AG08395 (cell line): Measurements from ENCODE around the gene WAPL.

Experiments
- DNase-seq: peaks from one replicate; pipeline ENCODE4 v3.0.0; 2012; ENCODE audit warnings: mixed read lengths, low spot score

Gene WAPL

DNA sequence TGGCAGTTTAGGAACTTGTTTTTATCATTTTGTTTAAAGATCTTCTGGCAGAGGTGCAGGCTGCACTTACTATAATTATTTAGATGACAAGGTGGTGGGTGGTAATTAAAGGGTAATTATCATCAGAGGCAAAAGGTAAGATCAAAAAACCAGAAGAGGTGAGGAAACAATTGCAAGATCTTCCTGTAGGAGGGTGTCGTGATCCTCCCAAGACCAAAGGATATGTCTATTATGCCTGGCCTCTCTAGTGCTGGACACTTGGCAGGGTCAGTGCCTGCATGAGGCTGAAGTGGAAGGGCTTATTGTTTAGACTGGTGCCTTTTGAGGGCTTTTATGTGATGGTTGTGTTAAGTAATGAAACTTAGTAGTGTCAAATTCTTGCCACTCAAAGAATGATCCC lies 1.8 kb upstream of the WAPL start:
- peak; percentile 46 for DNase-seq

DNA sequence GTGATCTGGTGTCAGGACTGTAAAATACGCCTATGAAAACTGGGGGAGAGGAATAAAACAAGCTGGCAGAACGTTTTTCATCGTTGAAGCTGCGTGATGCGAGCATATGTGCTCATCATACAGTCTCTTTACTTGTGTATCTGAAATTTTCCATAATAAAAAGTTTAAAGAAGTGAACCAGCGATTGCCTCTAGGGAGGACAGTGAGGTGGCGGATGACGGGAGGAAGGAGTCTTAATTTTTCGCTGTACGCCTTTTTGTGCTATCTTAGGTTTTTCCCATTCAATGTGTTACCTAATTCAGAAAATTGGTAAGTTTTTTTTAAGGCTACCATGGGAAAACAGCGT lies 891 bp upstream of the WAPL start:
- peak; percentile 6 for DNase-seq

DNA sequence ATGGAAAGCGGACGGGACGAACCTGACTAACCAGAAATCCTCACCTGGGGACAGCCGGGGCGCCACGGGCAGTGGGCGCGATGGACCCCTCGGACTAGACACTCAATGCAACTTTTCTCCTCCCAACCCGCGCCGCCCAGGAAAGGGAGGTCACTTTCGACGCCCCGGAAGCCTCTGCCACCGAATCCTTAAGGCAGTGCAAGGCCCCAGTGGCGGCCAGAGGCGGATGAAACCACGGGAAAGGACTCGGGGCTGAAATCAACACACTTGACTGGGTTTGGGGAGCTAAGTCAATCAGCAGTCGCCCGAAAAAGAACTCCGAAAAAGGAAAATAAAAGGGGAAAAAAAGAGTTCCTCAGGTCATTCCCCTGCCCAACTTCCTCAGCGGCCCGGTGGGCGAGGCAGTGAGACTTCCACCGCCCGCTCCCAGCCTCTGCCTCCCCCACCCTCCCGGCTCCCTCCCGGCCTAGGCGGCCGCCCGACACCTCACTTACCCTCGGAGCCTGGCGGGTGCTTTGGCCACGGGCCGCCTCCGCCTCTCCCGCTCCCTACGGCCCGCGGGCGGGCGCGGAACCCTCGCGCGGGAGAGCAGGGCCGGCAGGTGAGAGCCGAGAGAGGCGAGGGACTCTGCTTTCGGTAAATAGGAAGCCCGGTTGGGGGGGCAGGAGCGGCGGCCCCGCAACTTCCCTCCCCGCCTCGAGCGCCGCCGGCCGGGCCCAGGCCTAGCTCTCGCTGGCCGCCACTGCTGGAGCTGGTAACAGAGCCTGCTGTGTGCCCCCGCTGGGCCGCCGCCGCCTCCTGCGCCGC lies 518 bp downstream of the WAPL start:
- DNase-seq, result peak; percentile 76

- no peak for DNase-seq
These were observed 2.8 kb downstream of the WAPL start for GRCh38 chr10:86518781-86519180.

- no peak for DNase-seq
These were observed 9.5 kb downstream of the WAPL start for GRCh38 chr10:86512137-86512536.

- DNase-seq, result no peak
These were observed 10.3 kb downstream of the WAPL start for GRCh38 chr10:86511027-86511865.

DNA sequence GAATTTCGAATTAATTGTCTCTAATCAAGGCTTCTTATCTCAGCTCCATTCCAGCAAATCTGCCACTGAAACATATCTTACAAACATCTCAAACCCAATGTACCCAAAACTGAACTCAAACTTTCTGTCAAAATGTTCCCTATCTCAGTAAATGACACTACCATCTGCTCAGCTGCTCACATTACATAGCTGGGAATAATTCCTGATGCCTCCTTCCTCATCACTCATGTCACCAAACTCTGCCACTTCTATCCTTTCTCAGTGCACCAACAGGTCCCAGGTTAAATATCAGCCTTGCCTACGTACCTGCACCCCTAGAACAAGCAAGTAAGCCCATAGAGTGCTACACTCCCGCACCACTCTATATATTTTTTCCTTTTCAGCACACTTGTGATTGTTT lies 12.4 kb downstream of the WAPL start:
- DNase-seq, result no peak

GRCh38 chr10:86508217-86508616 lies 13.4 kb downstream of the WAPL start:
- DNase-seq, result no peak

DNA sequence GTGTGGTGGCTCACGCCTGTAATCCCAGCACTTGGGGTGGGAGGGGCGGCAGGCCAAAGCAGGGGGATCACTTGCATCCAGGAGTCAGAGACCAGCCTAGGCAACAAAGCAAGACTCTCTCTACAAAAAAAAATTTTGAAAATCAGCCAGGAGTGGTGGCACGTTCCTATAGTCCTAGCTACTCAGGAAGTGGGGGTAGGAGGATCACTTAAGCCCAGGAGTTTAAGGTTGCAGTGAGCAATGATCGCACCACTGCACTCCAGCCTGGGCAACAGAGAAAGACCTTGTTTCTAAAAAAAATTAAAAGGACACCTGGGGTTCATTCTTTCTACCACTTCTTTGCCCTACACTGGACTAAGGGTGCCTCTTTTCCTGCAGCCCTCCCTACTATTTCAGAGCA lies 15.1 kb downstream of the WAPL start:
- no peak for DNase-seq

DNA sequence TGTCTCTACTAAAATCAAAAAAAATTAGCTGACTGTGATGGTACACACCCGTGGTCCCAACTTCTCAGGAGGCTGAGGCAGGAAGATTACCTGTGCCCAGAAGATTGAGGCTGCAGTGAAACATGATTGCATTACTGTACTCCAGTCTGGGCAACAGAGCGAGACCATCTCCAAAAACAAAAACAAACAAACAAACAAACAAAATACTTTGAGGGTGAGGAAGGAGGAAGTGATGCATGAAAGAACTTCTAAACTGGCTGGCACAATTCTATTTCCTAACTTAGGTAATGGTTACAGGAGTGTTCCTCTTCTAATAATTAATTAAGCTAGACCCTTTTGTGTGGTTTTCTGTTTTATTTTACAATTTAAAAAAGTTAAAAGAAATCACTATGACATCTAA lies 15.5 kb downstream of the WAPL start:
- no peak for DNase-seq

DNA sequence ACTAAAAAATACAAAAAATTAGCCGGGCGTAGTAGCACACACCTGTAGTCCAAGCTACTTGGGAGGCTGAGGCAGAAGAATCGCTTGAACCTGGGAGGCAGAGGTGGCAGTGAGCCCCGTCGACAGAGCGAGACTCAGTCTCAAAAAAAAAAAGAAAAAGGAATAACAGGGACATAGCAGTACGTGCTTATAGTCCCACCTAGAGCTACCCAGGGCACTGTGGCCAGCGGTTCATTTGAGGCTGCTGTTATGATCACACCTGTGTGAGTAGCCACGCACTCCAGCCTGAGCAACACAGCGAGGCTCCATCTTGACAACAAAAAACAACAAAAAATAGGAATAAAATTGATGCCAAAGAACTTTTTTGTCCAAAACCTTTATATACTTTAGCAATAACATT lies 17.1 kb downstream of the WAPL start:
- no peak for DNase-seq

- DNase-seq, result peak; percentile 35
These were observed 20.7 kb downstream of the WAPL start for GRCh38 chr10:86500846-86501245.

- no peak for DNase-seq
These were observed 23.0 kb downstream of the WAPL start for GRCh38 chr10:86498598-86498997.

DNA sequence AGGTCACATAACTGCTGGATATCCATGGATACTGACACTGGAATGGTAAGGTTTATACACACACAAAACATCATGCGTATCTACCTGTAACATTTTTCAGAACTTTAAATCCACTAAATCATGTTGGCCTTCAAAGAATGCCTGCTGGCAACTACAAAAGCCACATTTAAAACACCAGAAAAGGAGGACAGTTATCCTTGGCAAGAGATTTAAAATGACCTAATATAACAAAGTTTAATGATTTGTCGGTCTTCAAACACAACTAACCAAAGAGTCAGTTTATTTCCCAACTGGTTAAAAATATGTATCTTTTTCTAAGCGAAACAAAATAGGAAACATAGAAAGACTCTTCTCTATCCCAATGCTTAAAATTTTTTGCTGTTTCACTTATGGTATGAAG lies 24.0 kb downstream of the WAPL start:
- DNase-seq, result no peak

GRCh38 chr10:86489960-86490612 lies 31.5 kb downstream of the WAPL start:
- DNase-seq, result no peak

DNA sequence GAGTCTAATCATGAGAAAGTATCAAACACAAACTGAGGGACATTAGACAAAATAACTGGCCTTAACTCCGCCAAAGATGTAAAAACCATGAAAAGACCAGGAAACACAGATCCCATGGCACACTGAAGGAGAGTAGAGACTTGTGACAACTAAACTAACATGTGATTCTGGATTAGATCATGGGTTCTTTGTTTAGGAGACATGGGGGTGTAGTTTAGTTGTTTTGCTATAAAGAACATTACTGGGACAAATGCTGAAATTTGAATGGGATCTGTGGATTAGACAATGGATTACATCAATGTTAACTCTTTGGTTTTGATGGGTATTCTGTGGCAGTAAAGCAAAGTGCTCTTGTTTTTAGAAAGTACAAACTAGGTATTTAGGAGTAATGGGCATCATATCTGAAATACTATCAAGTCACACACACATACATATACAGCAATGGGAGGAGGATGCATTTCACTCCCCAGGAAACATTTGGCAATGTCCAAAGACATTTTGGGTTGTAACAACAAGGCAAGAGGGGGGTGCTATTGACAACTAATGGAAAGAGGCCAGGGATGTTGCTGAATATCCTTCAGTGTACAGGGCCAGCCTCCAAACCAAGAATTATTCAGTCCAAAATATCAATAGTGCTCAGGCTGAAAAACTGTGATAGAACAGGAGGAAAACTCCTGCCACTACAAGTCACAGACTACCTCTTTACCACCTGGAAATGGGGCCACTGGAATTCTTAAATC lies 32.4 kb downstream of the WAPL start:
- DNase-seq, result no peak

GRCh38 chr10:86486856-86487255 lies 34.7 kb downstream of the WAPL start:
- no peak for DNase-seq

DNA sequence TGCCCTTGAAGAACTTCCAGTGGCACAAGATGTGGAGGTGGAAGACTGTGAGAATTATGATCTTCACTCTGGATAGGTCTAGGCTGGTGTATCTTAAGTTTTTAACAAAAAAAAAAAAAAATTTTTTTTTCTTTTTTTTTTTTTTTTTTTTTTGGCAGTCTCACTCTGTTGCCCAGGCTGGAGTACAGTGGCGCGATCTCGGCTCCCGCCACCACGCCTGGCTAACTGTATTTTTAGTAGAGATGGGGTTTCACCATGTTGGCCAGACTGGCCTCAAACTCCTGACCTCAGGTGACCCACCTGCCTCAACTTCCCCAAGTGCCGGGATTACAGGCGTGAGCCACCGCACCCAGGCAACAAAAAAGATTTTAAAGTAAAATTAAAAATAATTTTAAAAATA lies 37.9 kb downstream of the WAPL start:
- DNase-seq, result no peak

DNA sequence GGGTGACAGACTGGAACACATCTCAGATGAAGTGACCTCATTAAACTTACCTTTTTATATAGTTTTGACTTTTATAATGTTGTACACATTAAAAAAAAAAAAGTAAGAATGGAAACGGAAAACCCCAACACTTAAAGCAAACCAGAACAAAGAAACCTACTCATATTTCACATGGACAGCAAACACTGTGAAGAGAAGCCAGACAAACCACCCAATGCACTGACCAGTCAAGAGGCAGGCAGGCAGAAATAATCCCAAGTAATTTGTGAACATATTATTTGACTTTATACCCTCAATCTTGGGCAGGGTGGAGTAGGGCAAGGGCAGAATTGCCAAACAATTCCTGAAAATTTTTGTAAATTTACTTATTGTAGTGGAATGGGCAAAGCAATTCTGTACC lies 39.8 kb downstream of the WAPL start:
- no peak for DNase-seq

DNA sequence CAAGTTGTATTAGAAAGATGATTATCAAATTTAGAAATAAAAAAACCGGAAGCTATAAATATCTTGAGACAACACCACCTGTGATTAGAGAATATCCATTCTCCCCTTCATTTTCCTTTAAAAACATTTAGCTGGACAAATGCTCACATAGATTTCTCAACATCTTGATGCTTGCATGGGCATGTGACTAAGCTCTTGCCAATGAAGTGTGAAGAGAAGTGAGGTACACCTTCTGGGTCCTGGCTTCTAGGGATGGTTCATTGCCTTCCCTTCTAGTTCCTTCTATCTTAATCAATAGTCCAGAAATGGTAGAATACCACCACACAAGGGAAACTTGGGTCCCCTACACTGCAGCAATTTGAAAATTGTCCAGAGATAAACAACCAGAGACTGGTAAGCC lies 41.0 kb downstream of the WAPL start:
- no peak for DNase-seq

DNA sequence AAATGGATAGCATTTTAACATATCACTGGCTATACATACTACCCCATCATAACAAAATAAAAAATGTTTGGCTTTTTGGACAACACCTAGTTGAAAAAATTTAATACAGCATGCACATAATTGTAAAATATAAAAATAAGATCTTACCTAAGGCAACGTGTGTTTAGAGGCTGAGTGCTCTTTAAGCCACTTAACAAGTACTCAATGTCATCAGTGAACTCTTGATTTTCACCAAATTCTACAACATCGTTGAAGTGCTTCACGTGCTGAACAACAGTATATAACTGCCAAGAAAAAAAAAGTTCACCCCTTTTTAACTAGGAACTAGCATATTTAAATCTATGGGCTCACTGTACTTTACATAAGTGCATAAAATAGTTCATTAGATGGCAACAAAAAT lies 49.5 kb downstream of the WAPL start:
- DNase-seq, result no peak
